Epithelial cell of proximal tubule (primary cell): Measurements from ENCODE around the gene CACNA1S. TPM values are rescaled to one million over a fixed set of nuclear protein-coding genes. Genes with fewer than 3 reads are reported as not detected.

Experiments used
- DNase-seq: peaks from one replicate; pipeline ENCODE4 v3.0.0-alpha.2; 2011; ENCODE audit warnings: low read depth
- H3K4me3 ChIP-seq: 2 replicates; pipeline ENCODE4 v1.5.1; 2011; ENCODE audit warnings: low read depth, mild to moderate bottlenecking, low read length
- CTCF ChIP-seq: conservative IDR thresholded peaks from 2 replicates; pipeline ENCODE4 v1.5.1; 2012; ENCODE audit warnings: low read depth, mild to moderate bottlenecking, low read length
- total RNA-seq: library from RNA; depleted of rRNA; stranded (reverse); fragments of >200 nt; gene quantifications from 2 replicates; pipeline ENCODE4 v1.2.3, GENCODE V29; 2015

Gene CACNA1S
- total RNA-seq, 1 donor from 2014 or later = not detected

GRCh38 chr1:201007481-201007880 is 104.7 kb downstream of the CACNA1S start:
- DNase-seq = no peak
- H3K4me3 ChIP-seq = no peak overlapping the region
- no peak for TF ChIP-seq CTCF

- no peak overlapping the region for H3K4me3 ChIP-seq
- DNase-seq = no peak
- no peak for TF ChIP-seq CTCF
These were observed 105.8 kb downstream of the CACNA1S start for GRCh38 chr1:201006450-201006849.

GRCh38 chr1:201004732-201005131 is 107.5 kb downstream of the CACNA1S start:
- H3K4me3 ChIP-seq = no peak overlapping the region
- no peak for DNase-seq
- TF ChIP-seq CTCF = no peak

- DNase-seq = no peak
- H3K4me3 ChIP-seq = no peak overlapping the region
- no peak for TF ChIP-seq CTCF
These were observed 108.1 kb downstream of the CACNA1S start for GRCh38 chr1:201004154-201004553.

GRCh38 chr1:201002510-201002909 is 109.7 kb downstream of the CACNA1S start:
- no peak for TF ChIP-seq CTCF
- DNase-seq = no peak
- no peak overlapping the region for H3K4me3 ChIP-seq

GRCh38 chr1:201001962-201002361 is 110.3 kb downstream of the CACNA1S start:
- no peak for DNase-seq
- no peak for TF ChIP-seq CTCF
- H3K4me3 ChIP-seq = no peak overlapping the region

GRCh38 chr1:201000391-201000790 is 111.8 kb downstream of the CACNA1S start:
- no peak overlapping the region for H3K4me3 ChIP-seq
- no peak for TF ChIP-seq CTCF
- no peak for DNase-seq
